Heart right ventricle (tissue), 16 donors: Measurements from ENCODE around the gene ABCC4. TPM values are rescaled to one million over a fixed set of nuclear protein-coding genes. Genes with fewer than 3 reads are reported as not detected.

Experiments
- ATAC-seq, 8 donors: fragments of 200-7000 bp; cut with Tn5 transposase; one replicate each; pipeline ENCODE4 v1.9.1; 2020; ENCODE audit warnings: mild to moderate bottlenecking in 8 of 8, moderate library complexity in 8 of 8, moderate number of reproducible peaks in 1 of 8
- DNase-seq, 2 donors: peaks; one replicate each; pipeline ENCODE4 v3.0.0-alpha.2; 2020
- H3K27ac ChIP-seq, 10 donors: fragments of 200-600 bp; sonication (generic) in 2 of 10; one replicate each; pipeline versions ENCODE4 v1.5.0 to v1.8.0; 2020 to 2022; ENCODE audit warnings: mild to moderate bottlenecking in 3 of 10
- H3K27me3 ChIP-seq, 7 donors: fragments of 200-600 bp; one replicate each; pipeline ENCODE4 v1.8.0; 2021 to 2022; ENCODE audit warnings: mild to moderate bottlenecking in 2 of 7
- H3K36me3 ChIP-seq, 9 donors: fragments of 200-600 bp; sonication (generic) in 1 of 9; one replicate each; pipeline versions ENCODE4 v1.5.0 to v1.8.0; 2020 to 2022; ENCODE audit warnings: mild to moderate bottlenecking in 2 of 9
- H3K4me1 ChIP-seq, 9 donors: fragments of 200-600 bp; sonication (generic) in 1 of 9; one replicate each; pipeline versions ENCODE4 v1.5.0 to v1.8.0; 2020 to 2022; ENCODE audit warnings: mild to moderate bottlenecking in 4 of 9
- H3K4me3 ChIP-seq, 10 donors: fragments of 200-600 bp; sonication (generic) in 2 of 10; one replicate each; pipeline versions ENCODE4 v1.5.0 to v1.8.0; 2020 to 2022; ENCODE audit warnings: mild to moderate bottlenecking in 7 of 10, moderate library complexity in 2 of 10
- H3K9me3 ChIP-seq, 11 donors: fragments of 200-600 bp in 10 of 11; sonication (generic) in 2 of 11; one replicate each; pipeline versions ENCODE4 v1.5.0 to v1.8.0; 2013 to 2022; ENCODE audit warnings: mild to moderate bottlenecking in 2 of 11, control low read depth in 1 of 11, moderate library complexity in 1 of 11
- WGBS, 2 donors: extraction: QIAGEN DNeasy Blood & Tissue Kit; methylation state at CpG; one replicate each; pipeline ENCODE4 v1.1.7; 2013; ENCODE audit warnings: inconsistent platforms in 1 of 2; 5-methylcytosine and 5-hydroxymethylcytosine counted together
- intact Hi-C, 10 donors: fragments of 100-400 bp; cut with DNase I; formaldehyde crosslinking; loops; one replicate each; pipeline versions ENCODE4 v1.11.1 to v1.14.2; 2022
- polyA plus RNA-seq, 2 donors: library from polyadenylated mRNA; stranded (reverse); fragments of 200-250 nt; gene quantifications; one replicate each; pipeline ENCODE4 v1.2.3, GENCODE V29; 2013
- total RNA-seq, 10 donors: library from RNA; stranded (reverse); fragmentation: NEBNext Ultra II Directional in 3 of 10; extraction: Animal tissue kit (Norgen Biotek cat#: 25700) in 3 of 10; gene quantifications; one replicate each; pipeline versions ENCODE4 v1.2.1 to v1.2.4, GENCODE V29; 2021 to 2023
- TF ChIP-seq, protein P1 (sequence below), 9 donors: fragments of 200-600 bp; sonication (generic) in 2 of 9; IDR thresholded peaks; one replicate each; pipeline versions ENCODE4 v1.5.0 to v1.8.0; 2021 to 2022; ENCODE audit warnings: antibody characterized with exemption in 9 of 9, mild to moderate bottlenecking in 5 of 9, moderate library complexity in 1 of 9
- donor health status: Arrhythmogenic right ventricular cardiomyopathy.
- donor health status: ischemic (EF 13 %, LVEDD 7.1; RV severe dilation, severe dysfunction).
- donor health status: healthy with polysubstance abuse.
- donor health status: DM: no; HTN: yes; CAD: no.
- donor health status: DM: no; HTN: no; CAD: no.
- donor health status: ischemic (EF 25% LVEDD 6.9; RV normal size, moderate dysfunction).
- donor health status: ischemic (EF 25% LVEDD 5.7; RV mildly dilated, moderate dysfunction).
- donor health status: healthy.
- donor health status: DM: yes; HTN: yes; CAD: no.
- donor health status: Ischemic cardiomyopathy.
- donor health status: ischemic (EF 35%, LVEDD 5.7; RV mildly dilated, moderate dysfunction).
- donor health status: nonischemic (EF 11% LVEDD 7.7; RV severe dilation, severe dysfunction).
- donor health status: DM: yes; HTN: yes; CAD: no.
- donor health status: PGD.
- donor health status: ischemic (EF 29% LVEDD 5.4; RV normal size, mild dysfunction).
- donor health status: nonischemic (EF 23%, LVEDD 6.1; RV moderate dilation, normal function).

The ABCC4 gene
- total and polyA plus RNA-seq, 12 donors, result 1.1 to 6.7 (median 3.9) TPM

DNA sequence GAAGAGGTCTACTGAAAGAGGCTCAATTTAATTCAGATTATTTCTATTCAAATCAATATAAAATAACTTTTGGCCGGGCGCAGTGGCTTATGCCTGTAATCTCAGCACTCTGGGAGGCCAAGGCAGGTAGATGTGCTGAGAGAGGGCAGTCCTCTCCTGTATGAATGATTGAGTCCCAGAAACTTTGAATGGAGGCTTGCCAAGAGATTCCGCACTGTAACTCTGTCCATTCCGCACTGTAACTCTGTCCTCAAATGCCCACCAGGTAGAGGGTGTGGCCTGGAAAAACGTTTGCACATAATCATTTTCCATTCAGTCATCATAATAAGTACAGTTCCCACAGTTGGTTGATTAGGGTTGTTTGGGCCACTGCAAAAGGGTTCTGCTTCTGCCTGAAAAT, 314.2 kb downstream of the ABCC4 start:
- H3K36me3 ChIP-seq, result no peaks in the 10 kb centered on the region
- TF ChIP-seq, protein P1, sequence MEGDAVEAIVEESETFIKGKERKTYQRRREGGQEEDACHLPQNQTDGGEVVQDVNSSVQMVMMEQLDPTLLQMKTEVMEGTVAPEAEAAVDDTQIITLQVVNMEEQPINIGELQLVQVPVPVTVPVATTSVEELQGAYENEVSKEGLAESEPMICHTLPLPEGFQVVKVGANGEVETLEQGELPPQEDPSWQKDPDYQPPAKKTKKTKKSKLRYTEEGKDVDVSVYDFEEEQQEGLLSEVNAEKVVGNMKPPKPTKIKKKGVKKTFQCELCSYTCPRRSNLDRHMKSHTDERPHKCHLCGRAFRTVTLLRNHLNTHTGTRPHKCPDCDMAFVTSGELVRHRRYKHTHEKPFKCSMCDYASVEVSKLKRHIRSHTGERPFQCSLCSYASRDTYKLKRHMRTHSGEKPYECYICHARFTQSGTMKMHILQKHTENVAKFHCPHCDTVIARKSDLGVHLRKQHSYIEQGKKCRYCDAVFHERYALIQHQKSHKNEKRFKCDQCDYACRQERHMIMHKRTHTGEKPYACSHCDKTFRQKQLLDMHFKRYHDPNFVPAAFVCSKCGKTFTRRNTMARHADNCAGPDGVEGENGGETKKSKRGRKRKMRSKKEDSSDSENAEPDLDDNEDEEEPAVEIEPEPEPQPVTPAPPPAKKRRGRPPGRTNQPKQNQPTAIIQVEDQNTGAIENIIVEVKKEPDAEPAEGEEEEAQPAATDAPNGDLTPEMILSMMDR (IDR thresholded peaks at IDR 0.05), result no peak
- H3K9me3 ChIP-seq, result no peaks in the 10 kb centered on the region
- intact Hi-C loops, result no loop called here
- 82 to 84% methylated on average over 5 of the region's 5 CpGs for WGBS, 2 donors
- peaks cover 0 to 23% (median 0%) of the 10 kb centered on the region in 7 donors for H3K27me3 ChIP-seq
- no peak overlapping the region for H3K4me3 ChIP-seq
- no peaks in the 10 kb centered on the region for H3K4me1 ChIP-seq
- no peak overlapping the region for H3K27ac ChIP-seq
- ATAC-seq, result no peak
- DNase-seq, result no peak

DNA sequence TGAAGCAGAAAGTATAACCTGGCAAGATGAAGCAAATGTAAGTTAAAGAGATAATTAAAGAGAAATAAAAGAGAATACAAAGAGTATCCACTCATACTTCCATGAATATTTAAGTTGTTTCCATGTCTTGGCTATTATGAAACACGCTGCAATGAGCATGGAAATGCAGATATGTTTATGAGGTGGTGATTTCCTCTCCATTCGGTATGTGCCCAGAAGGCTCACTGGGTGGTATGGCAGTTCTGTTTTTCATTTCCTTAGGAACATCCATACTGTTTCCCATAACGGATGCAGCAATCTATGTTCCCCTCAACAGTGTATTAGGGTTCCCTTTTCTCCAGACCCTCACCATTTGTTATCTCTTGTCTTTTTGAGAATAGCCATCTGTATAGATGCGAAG, 316.3 kb downstream of the ABCC4 start:
- H3K9me3 ChIP-seq, result no peaks in the 10 kb centered on the region
- H3K27ac ChIP-seq, result no peak overlapping the region
- H3K4me1 ChIP-seq, result no peaks in the 10 kb centered on the region
- H3K27me3 ChIP-seq, result peaks cover 0 to 10% (median 0%) of the 10 kb centered on the region in 7 donors
- ATAC-seq (no peak), DNase-seq (no peak)
- WGBS, 2 donors, result 70 to 75% methylated on average over 4 of the region's 4 CpGs
- intact Hi-C loops, result no loop called here
- no peak overlapping the region for H3K4me3 ChIP-seq
- TF ChIP-seq, protein P1 (IDR thresholded peaks at IDR 0.05), result no peak
- no peaks in the 10 kb centered on the region for H3K36me3 ChIP-seq

DNA sequence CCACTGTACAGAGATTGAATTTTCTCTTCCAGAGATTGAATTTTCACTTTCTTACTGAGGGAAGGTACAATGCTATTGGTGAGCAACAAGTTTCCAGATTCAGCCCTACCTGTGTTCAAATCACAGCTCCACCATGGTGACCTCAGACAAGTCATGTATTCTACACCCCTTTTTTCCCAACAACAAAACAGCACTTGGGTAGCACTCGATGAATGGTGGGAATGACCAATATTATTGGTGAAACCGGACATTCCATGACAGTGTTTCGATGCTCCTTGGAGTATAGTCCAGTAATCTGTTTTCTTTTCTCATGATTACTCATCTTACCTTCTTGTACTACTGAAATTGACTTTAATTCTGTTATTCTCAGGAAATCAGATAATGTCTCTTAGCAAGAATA, 322.7 kb downstream of the ABCC4 start:
- intact Hi-C loops, result no loop called here
- Histone ChIP-seq H3K36me3 (no peaks in the 10 kb centered on the region), H3K27ac (no peak overlapping the region), H3K4me3 (no peak overlapping the region), H3K27me3 (peaks cover 0 to 5% (median 0%) of the 10 kb centered on the region in 7 donors), H3K9me3 (peaks cover 0 to 9% (median 0%) of the 10 kb centered on the region in 11 donors), H3K4me1 (no peaks in the 10 kb centered on the region)
- TF ChIP-seq, protein P1 (IDR thresholded peaks at IDR 0.05), result no peak
- 87 to 90% methylated on average over 3 of the region's 3 CpGs for WGBS, 2 donors
- no peak for DNase-seq
- ATAC-seq, result no peak

DNA sequence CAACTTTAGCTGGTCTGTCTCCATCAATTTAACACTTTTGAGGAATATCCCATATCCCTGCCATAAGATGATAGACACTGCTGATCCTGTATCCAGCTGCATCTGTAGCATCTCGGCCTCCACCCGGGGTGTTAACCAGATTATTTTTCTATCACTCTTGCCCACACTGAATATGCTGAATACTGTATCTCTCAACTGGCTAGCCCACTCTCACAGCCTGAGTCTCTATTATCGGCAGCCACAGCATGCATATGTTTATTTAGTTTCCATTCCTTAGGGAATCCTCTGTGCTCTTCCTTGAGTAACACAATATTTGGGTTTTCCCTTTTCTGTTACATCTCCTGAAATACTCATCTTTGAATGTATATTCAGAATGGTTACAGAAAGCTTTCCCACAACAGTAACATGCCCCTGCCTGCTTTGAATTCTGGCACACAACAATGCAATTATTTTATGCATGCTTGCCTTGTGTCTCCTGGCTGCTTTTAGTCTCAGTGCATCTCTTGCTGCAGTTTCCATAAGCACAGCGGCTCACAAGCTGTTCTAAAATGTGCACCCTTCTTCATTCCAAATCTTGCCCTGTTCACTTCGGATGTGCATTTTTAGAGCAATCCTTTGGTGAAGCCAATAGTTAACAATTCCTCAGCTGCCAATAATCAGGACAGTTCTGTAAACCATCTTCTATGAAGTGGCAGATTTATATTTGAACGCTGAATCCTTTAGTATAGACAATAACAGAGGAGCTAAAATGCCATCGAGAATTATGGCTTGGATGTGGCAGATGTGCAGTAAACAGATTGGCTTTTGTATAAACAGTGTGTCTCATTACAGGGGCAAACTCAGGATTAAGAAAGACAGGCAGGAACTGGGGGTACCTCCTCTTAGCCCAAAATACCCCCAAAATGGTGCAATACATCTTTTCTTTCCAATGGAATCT, 327.0 kb downstream of the ABCC4 start:
- intact Hi-C loops, result no loop called here
- peaks cover 0 to 9% (median 0%) of the 10 kb centered on the region in 11 donors for H3K9me3 ChIP-seq
- peaks cover 0 to 41% (median 32%) of the 10 kb centered on the region in 7 donors for H3K27me3 ChIP-seq
- DNase-seq (no peak), ATAC-seq (no peak)
- TF ChIP-seq, protein P1 (IDR thresholded peaks at IDR 0.05), result no peak
- no peaks in the 10 kb centered on the region for H3K4me1 ChIP-seq
- no peaks in the 10 kb centered on the region for H3K36me3 ChIP-seq
- no peak overlapping the region for H3K27ac ChIP-seq
- no peak overlapping the region for H3K4me3 ChIP-seq
- WGBS, 2 donors, result 64 to 70% methylated on average over 7 of the region's 7 CpGs
